T-helper 2 cell treated with Interferon-gamma antibody and Interleukin-4, amounts not matched to agents 100 ng/mL and 5 ng/mL, for 36 hours (primary cell): ENCODE measurements around the gene ALCAM. TPM values are rescaled to one million over a fixed set of nuclear protein-coding genes. Genes with fewer than 3 reads are reported as not detected.
"Not testable (repeated sequence)": the region's sequence is repeated elsewhere in the genome, so short reads cannot be mapped to it uniquely, and the experiment has no call there.

Experiments used
- intact Hi-C: fragments of 100-400 bp; cut with micrococcal nuclease; formaldehyde crosslinking; loops from one replicate; pipeline ENCODE4 v1.15.1; 2023
- total RNA-seq: library from RNA; stranded (reverse); gene quantifications from 2 replicates; pipeline ENCODE4 v1.2.3, GENCODE V29; 2022

ALCAM gene
- total RNA-seq, 1 donor from 2014 or later = 12.0 TPM

- intact Hi-C loops = no loop called here
These were observed 213.7 kb downstream of the ALCAM start for GRCh38 chr3:105580296-105580965.

- intact Hi-C loops = no loop called here
These were observed 215.3 kb downstream of the ALCAM start for GRCh38 chr3:105582015-105582414.

- intact Hi-C loops = no loop called here
These were observed 217.5 kb downstream of the ALCAM start for GRCh38 chr3:105584003-105584790.

DNA sequence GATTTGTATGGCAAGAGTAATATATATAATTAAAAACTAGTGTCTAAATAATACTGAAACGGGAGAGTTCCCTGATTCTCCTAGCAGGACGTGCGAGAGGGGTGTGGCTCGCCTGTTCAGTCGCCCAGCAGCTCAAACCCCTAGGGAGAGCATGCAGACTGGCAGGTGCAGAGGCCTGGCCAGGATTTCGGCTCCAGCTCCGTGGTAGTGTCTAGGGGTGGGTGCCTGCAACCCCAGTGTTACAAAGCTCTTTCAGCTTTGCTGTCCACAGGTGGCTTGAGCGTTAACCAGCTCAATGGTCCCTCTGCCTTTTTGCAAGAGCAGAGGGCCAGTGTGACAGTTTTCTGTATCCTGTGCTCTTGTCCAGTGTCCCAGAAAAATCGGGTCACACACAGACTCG is 226.6 kb downstream of the ALCAM start:
- intact Hi-C loops = no loop called here

DNA sequence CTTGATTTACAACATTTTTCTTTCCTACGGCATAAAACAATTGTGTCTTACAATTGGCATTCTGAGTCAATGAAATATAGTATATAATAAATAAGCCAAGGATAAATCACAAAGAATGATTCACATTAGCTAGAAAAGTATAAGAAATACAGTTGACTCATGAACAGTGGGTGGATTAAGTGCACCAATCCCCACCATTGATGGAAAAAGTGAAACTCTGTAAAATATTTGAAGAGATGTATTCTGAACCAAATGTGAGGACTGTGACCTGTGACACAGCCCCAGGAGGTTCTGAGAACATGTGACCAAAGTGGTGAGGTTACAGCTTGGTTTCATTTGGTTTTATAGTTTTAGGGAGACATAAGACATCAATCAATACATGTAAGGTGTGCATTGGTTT is 227.5 kb downstream of the ALCAM start:
- intact Hi-C loops = no loop called here

DNA sequence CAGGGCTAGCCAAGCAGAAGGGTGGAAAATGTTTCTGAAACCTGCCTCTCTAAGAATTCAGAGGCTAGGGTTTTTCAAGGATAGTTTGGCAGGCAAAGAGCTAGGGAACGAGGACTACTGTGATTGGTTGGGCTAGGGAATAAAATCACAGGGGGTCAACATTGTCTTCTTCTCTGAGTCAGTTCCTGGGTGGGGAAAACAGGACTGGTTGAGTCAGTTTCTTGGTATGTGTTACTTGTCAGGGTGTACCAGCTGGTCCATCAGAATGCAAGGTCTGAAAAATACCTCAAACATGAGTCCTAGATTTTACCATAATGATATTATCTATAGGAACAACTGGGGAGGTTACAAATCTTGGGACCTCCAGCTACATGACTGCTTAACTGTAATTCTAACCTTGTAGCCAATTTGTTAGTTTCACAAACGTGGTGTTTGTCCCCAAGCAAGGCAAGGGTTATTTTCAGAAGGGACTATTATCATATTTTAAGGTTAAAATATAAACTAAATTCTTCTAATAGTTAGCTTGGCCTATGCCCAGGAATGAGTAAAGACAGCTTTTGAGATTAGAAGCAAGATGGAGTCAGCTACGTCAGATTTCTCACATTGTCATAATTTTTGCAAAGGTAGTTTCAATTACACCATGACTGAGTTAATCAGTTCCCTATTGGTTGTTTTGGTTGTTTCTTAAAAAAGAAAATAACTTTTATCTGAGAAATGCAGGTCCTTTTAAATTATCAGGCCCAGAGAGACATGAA is 231.5 kb downstream of the ALCAM start:
- intact Hi-C loops = no loop called here

- intact Hi-C loops = no loop called here
These were observed 232.6 kb downstream of the ALCAM start for GRCh38 chr3:105599350-105599749.

DNA sequence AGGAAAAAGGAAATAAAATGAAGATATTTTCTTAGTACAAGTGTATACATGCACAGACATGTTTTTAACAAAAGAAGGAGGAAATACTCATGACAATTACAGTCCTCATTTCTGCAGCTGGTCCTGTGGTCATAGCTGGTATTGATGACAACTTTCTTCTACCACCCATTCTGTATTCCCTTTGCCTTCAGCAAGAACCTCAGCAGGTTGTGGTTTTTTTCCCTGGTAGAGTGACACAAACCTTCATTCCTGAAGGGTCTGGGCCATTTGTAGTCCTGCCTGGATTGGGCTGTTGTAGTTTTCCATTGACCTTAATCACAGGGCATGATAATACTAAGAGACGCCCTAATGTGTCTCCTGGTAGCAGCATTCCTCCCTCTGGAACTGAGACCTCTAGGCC is 235.0 kb downstream of the ALCAM start:
- intact Hi-C loops = not testable (repeated sequence)

GRCh38 chr3:105602286-105602685 is 235.6 kb downstream of the ALCAM start:
- intact Hi-C loops = not testable (repeated sequence)

- intact Hi-C loops = not testable (repeated sequence)
These were observed 236.8 kb downstream of the ALCAM start for GRCh38 chr3:105603516-105603915.

GRCh38 chr3:105606016-105606415 is 239.3 kb downstream of the ALCAM start:
- intact Hi-C loops = no loop called here

DNA sequence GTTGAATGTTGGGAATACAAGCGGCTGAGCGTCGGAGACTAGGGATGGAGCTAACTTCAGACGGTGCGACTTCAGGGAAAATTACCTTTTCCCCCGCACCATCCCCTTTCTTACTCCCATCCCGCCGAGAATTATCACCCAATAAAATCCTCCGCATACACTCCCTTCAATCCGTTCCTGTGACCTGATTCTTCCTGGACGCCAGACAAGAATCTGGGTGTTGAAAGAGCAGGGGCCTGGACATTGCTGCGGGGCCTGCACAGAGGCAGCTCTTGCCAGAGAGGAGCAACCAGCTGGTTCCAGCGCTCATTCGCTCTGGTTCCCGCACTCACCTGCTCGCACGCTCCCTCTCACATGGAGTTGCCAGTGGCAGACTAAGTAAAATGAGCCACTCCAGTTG is 241.9 kb downstream of the ALCAM start:
- intact Hi-C loops = no loop called here

- intact Hi-C loops = no loop called here
These were observed 243.8 kb downstream of the ALCAM start for GRCh38 chr3:105610473-105610872.

- intact Hi-C loops = no loop called here
These were observed 244.8 kb downstream of the ALCAM start for GRCh38 chr3:105611304-105612192.

GRCh38 chr3:105613120-105613519 is 246.4 kb downstream of the ALCAM start:
- intact Hi-C loops = no loop called here

GRCh38 chr3:105614288-105615030 is 247.8 kb downstream of the ALCAM start:
- intact Hi-C loops = no loop called here

DNA sequence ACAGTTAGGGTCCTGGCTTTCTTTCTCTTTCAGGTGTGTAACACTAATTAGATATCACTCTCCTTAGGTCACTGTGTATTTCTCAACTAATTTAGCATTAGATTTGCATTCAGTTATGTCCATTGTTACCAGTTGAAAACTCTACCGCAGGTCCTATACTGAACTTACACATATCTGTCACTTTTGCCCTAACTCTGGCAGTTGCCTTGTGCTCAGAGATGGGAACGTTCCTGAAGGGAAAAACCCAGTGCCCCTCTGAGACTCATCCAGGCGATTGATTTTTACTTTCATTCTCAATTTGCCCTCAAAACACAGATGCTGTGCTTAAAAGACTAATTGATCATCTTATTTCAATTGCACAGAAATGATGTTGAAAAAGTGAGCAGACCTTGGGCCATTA is 249.1 kb downstream of the ALCAM start:
- intact Hi-C loops = no loop called here

GRCh38 chr3:105616374-105617121 is 249.8 kb downstream of the ALCAM start:
- intact Hi-C loops = no loop called here

DNA sequence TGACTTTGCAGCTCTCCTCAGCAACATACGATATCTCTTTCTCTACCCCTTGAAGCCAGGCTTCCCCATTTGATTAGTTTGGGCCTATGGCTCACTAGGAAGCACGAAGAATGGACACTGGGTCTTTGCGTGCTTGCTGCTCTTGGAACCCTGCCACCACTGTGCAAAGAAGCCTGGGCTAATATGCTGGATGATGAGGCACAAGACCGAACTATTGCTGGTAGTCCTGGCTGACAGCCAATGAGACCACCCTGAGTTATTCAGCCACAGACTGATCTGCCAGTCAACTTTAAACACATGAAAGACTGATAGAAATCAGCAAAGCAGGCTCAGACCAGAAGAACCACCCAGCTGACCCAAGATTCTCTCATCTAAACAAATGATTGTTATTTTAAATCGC is 251.8 kb downstream of the ALCAM start:
- intact Hi-C loops = no loop called here

GRCh38 chr3:105619651-105620050 is 252.9 kb downstream of the ALCAM start:
- intact Hi-C loops = no loop called here
